ENCODE results near the gene FAAH. TPM values are rescaled to one million over a fixed set of nuclear protein-coding genes. Genes with fewer than 3 reads are reported as not detected.

The FAAH gene
- 0.48 to 1.2 TPM (median 0.79 TPM) in 5 replicates for total RNA-seq (2022; extraction: Qiagen RNA extraction)

GRCh38 chr1:46394108-46394871 lies at the start of gene FAAH:
Gene FAAH, plus strand, starts transcription at chr1:46394317. Its CDS starts 32 bp downstream, at chr1:46394349.

Other genes with a start within 250 kb of the FAAH start
- gene TSPAN1, start 219.2 kb upstream of the FAAH start, total RNA-seq (2022; extraction: Qiagen RNA extraction) = 1.7 to 2.6 TPM (median 2.3 TPM) in 5 replicates
- gene P3R3URF, start 217.8 kb upstream of the FAAH start, total RNA-seq (2022; extraction: Qiagen RNA extraction) = not detected in 5 replicates
- 36.0 to 48.3 TPM (median 46.7 TPM) in 5 replicates for gene POMGNT1, start 195.9 kb upstream of the FAAH start, total RNA-seq (2022; extraction: Qiagen RNA extraction)
- gene LURAP1, start 191.0 kb upstream of the FAAH start, total RNA-seq (2022; extraction: Qiagen RNA extraction) = 0.05 TPM in 1 of 5 replicates, not detected in the others
- gene RAD54L, start 146.6 kb upstream of the FAAH start, total RNA-seq (2022; extraction: Qiagen RNA extraction) = 8.8 to 10.4 TPM (median 9.1 TPM) in 5 replicates
- gene LRRC41, start 90.7 kb upstream of the FAAH start, total RNA-seq (2022; extraction: Qiagen RNA extraction) = 34.2 to 45.2 TPM (median 43.9 TPM) in 5 replicates
- gene UQCRH, start 90.6 kb upstream of the FAAH start, total RNA-seq (2022; extraction: Qiagen RNA extraction) = 341 to 613 TPM (median 363 TPM) in 5 replicates
- 10.5 to 15.4 TPM (median 14.4 TPM) in 5 replicates for gene NSUN4, start 53.5 kb upstream of the FAAH start, total RNA-seq (2022; extraction: Qiagen RNA extraction)
- 0.55 to 1.0 TPM (median 0.87 TPM) in 5 replicates for gene DMBX1, start 95.5 kb downstream of the FAAH start, total RNA-seq (2022; extraction: Qiagen RNA extraction)
- not detected in 5 replicates for gene KNCN, start 157.3 kb downstream of the FAAH start, total RNA-seq (2022; extraction: Qiagen RNA extraction)
- 16.2 to 19.4 TPM (median 17.7 TPM) in 5 replicates for gene MKNK1, start 210.0 kb downstream of the FAAH start, total RNA-seq (2022; extraction: Qiagen RNA extraction)
- 3.6 to 4.5 TPM (median 3.8 TPM) in 5 replicates for gene MOB3C, start 222.5 kb downstream of the FAAH start, total RNA-seq (2022; extraction: Qiagen RNA extraction)

All from A549 treated with dexamethasone at 1 μM for 4 hours (cell line).